Chondrocyte (in vitro differentiated cells): Measurements from ENCODE around the gene KLHL30. TPM values are rescaled to one million over a fixed set of nuclear protein-coding genes. Genes with fewer than 3 reads are reported as not detected.

ENCODE experiments used
- DNase-seq: peaks from one replicate; pipeline ENCODE4 v3.0.0; 2021; ENCODE audit warnings: mixed read lengths, low spot score
- H3K27ac Mint-ChIP-seq: one replicate; pipeline ENCODE4 v1.8.0; 2021; ENCODE audit warnings: mild to moderate bottlenecking, moderate library complexity, mixed read lengths; ENCODE audit not compliant: unreplicated experiment
- H3K27me3 Mint-ChIP-seq: 2 replicates; pipeline ENCODE4 v1.8.0; 2021; ENCODE audit warnings: low read depth, mixed read lengths
- H3K36me3 Mint-ChIP-seq: 2 replicates; pipeline ENCODE4 v1.8.0; 2021; ENCODE audit warnings: low read depth, mixed read lengths
- H3K4me1 Mint-ChIP-seq: 2 replicates; pipeline ENCODE4 v1.8.0; 2021; ENCODE audit warnings: low read depth, mild to moderate bottlenecking, mixed read lengths
- H3K4me3 Mint-ChIP-seq: one replicate; pipeline ENCODE4 v1.8.0; 2021; ENCODE audit warnings: mild to moderate bottlenecking, moderate library complexity, mixed read lengths; ENCODE audit not compliant: unreplicated experiment
- H3K9me3 Mint-ChIP-seq: 2 replicates; pipeline ENCODE4 v1.8.0; 2021; ENCODE audit warnings: low read depth, mixed read lengths
- CTCF ChIP-seq: fragments of 200-600 bp; sonication (generic); IDR thresholded peaks from 2 replicates; pipeline ENCODE4 v1.5.0; 2021; ENCODE audit warnings: antibody characterized with exemption, mild to moderate bottlenecking, moderate library complexity
- total RNA-seq: library from RNA; stranded (reverse); gene quantifications from 3 replicates; pipeline ENCODE4 v1.2.1, GENCODE V29; 2021

Gene KLHL30
- total RNA-seq, 1 donor from 2014 or later: 25.6 TPM

GRCh38 chr2:238159661-238160205, 21.3 kb downstream of the KLHL30 start:
- peak; percentile 68 for DNase-seq
- Mint-ChIP-seq H3K36me3 (no peaks in the 10 kb centered on the region), H3K4me1 (peaks cover 26% of the 10 kb centered on the region), H3K27ac (no peak overlapping the region), H3K9me3 (no peaks in the 10 kb centered on the region), H3K27me3 (no peaks in the 10 kb centered on the region), H3K4me3 (peak overlapping the region; percentile 60)
- no peak for TF ChIP-seq CTCF

GRCh38 chr2:238160206-238161129, 22.0 kb downstream of the KLHL30 start:
- Mint-ChIP-seq H3K9me3 (no peaks in the 10 kb centered on the region), H3K36me3 (no peaks in the 10 kb centered on the region), H3K4me3 (no peak overlapping the region), H3K27ac (no peak overlapping the region), H3K4me1 (peaks cover 23% of the 10 kb centered on the region), H3K27me3 (no peaks in the 10 kb centered on the region)
- peak; percentile 64 for TF ChIP-seq CTCF
- DNase-seq: peak; percentile 67

DNA sequence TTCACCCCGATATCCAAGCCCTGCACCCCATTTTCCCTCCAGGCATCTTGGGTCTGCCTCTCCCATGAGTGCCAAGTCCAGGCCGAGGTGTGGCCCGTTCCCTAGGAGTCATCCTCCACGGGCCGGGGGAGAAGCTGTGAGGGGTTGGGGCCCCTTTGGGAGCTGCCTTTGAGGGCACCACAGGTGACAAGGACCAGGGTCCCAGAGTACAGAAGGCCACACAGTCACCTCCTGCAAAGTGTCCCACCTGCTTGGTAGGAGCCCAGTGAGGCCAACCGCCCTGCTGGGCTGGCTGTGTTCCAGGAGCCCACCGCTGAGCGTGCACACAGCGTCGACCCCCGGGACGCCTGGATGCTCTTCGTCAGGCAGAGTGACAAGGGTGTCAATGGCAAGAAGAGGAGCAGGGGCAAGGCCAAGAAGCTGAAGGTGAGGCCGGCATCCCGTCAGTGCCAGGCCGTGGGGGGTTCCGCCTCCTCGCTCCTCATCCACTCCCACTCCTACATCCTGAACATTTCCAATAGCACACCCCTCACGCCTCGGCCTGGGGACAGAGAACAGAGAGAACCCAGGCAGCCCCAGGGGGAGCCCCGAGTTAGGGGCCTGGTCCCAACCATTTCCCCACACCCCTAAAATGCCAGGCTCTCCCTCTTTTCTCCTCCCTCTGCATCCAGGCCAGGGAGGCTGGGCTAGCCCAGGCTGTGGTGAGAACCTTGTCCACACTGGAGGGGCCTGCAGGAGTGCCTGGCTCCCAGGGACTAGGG, 23.0 kb downstream of the KLHL30 start:
- Mint-ChIP-seq H3K4me3 (no peak overlapping the region), H3K4me1 (peaks cover 19% of the 10 kb centered on the region), H3K27me3 (no peaks in the 10 kb centered on the region), H3K27ac (no peak overlapping the region), H3K36me3 (no peaks in the 10 kb centered on the region), H3K9me3 (no peaks in the 10 kb centered on the region)
- no peak for TF ChIP-seq CTCF
- peak; percentile 81 for DNase-seq

GRCh38 chr2:238162251-238162845, 23.9 kb downstream of the KLHL30 start:
- no peak for TF ChIP-seq CTCF
- Mint-ChIP-seq H3K27me3 (no peaks in the 10 kb centered on the region), H3K27ac (no peak overlapping the region), H3K4me1 (peaks cover 19% of the 10 kb centered on the region), H3K4me3 (no peak overlapping the region), H3K9me3 (no peaks in the 10 kb centered on the region), H3K36me3 (peaks cover 2% of the 10 kb centered on the region)
- peak; percentile 92 for DNase-seq
